Cardiac muscle cell (in vitro differentiated cells and primary cell): ENCODE measurements around the gene NUDT14. TPM values are rescaled to one million over a fixed set of nuclear protein-coding genes. Genes with fewer than 3 reads are reported as not detected.
A peak's percentile ranks its signal among the peaks of the same experiment; 100 is the strongest.

Experiments
- DNase-seq, 2 donors: peaks; one replicate each; pipeline versions ENCODE4 v3.0.0 to v3.0.0-alpha.2; 2010 to 2017; ENCODE audit warnings: low read depth in 1 of 2, low spot score in 1 of 2
- H3K27ac ChIP-seq: fragments of 200-600 bp; sonication (generic); 2 replicates; pipeline ENCODE4 v1.5.1; 2016
- H3K27me3 ChIP-seq: fragments of 200-600 bp; sonication (generic); 2 replicates; pipeline ENCODE4 v1.6.0; 2016; ENCODE audit warnings: control low read depth
- H3K36me3 ChIP-seq: fragments of 200-600 bp; sonication (generic); 2 replicates; pipeline ENCODE4 v1.5.1; 2016; ENCODE audit warnings: control low read depth
- H3K4me1 ChIP-seq: fragments of 200-600 bp; sonication (generic); 2 replicates; pipeline ENCODE4 v1.8.1; 2017; ENCODE audit warnings: low read depth, mild to moderate bottlenecking, mixed run types
- H3K4me3 ChIP-seq: fragments of 200-600 bp; sonication (generic); 2 replicates; pipeline ENCODE4 v1.5.1; 2016; ENCODE audit warnings: mild to moderate bottlenecking
- H3K9me3 ChIP-seq: fragments of 200-600 bp; sonication (generic); 2 replicates; pipeline ENCODE4 v1.5.1; 2017; ENCODE audit warnings: low read depth, mild to moderate bottlenecking, control low read depth
- polyA plus RNA-seq: library from polyadenylated mRNA; unstranded; fragments of >200 nt; fragmentation: Nextera tagmentation; extraction: Ambion mirVana; gene quantifications from 2 replicates; pipeline ENCODE4 v1.2.1, GENCODE V29; 2016
- total RNA-seq: library from RNA; depleted of rRNA; stranded (reverse); fragments of >200 nt; gene quantifications from 2 replicates; pipeline ENCODE4 v1.2.3, GENCODE V29; 2016
- TF ChIP-seq, protein P1 (sequence below): IDR thresholded peaks from 2 replicates; pipeline ENCODE4 v1.5.1; 2012; ENCODE audit warnings: low read depth, mild to moderate bottlenecking, low read length

The NUDT14 gene
- total and polyA plus RNA-seq, 2 experiments from 2014 or later = 41.3 to 64.3 TPM

DNA sequence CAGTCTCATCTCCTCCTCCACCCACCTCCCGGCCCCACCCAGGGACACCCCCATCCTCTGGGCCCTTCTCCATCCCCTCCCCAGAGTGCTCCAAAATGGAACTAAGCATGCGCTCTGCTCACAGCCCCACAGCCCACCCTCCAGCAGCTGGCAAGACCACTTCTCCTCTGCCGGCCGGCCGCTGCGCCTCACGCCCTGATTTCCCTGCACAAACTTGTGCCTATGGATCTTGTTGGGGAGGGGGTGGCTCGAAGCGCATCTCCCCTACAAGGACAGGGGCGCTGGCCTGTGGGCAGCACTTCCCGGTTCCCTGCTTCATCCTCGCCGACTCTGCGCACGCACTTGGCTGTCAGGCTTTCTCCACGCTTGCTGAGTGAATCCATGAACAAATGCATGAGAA lies 19.5 kb upstream of the NUDT14 start:
- peaks cover 34% of the 10 kb centered on the region for H3K27me3 ChIP-seq
- peaks cover 16% of the 10 kb centered on the region for H3K4me1 ChIP-seq

DNA sequence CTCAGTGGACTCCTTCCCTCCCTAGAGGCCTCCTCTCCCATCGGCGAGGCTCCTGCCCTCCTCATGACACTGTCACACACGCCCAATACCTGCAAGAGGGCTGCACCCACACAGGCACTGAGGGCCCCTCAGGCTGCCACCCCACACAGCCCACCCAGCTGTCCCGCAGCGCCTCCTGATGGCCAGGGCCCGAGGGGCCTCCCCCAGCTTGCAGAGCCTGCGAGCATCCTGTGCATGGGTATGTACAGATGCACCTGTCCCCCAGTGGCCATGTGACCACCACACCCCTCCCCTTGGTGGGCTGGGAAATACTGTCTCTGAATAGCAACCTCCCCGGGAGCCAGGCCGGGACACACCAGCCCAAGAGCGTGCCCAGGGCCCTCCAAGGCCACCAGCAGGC lies 19.0 kb upstream of the NUDT14 start:
- H3K4me3 ChIP-seq = no peak overlapping the region
- TF ChIP-seq, protein P1, sequence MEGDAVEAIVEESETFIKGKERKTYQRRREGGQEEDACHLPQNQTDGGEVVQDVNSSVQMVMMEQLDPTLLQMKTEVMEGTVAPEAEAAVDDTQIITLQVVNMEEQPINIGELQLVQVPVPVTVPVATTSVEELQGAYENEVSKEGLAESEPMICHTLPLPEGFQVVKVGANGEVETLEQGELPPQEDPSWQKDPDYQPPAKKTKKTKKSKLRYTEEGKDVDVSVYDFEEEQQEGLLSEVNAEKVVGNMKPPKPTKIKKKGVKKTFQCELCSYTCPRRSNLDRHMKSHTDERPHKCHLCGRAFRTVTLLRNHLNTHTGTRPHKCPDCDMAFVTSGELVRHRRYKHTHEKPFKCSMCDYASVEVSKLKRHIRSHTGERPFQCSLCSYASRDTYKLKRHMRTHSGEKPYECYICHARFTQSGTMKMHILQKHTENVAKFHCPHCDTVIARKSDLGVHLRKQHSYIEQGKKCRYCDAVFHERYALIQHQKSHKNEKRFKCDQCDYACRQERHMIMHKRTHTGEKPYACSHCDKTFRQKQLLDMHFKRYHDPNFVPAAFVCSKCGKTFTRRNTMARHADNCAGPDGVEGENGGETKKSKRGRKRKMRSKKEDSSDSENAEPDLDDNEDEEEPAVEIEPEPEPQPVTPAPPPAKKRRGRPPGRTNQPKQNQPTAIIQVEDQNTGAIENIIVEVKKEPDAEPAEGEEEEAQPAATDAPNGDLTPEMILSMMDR = no peak
- no peak overlapping the region for H3K27ac ChIP-seq
- H3K36me3 ChIP-seq = no peaks in the 10 kb centered on the region
- peaks cover 40% of the 10 kb centered on the region for H3K27me3 ChIP-seq
- no peaks in the 10 kb centered on the region for H3K9me3 ChIP-seq
- DNase-seq = no peak
- H3K4me1 ChIP-seq = peaks cover 16% of the 10 kb centered on the region

More for the DNA sequence above, 19.5 kb upstream of the NUDT14 start:
- no peak overlapping the region for H3K27ac ChIP-seq
- no peak for DNase-seq
- H3K9me3 ChIP-seq = no peaks in the 10 kb centered on the region
- TF ChIP-seq, protein P1 = no peak
- H3K36me3 ChIP-seq = no peaks in the 10 kb centered on the region
- H3K4me3 ChIP-seq = no peak overlapping the region

DNA sequence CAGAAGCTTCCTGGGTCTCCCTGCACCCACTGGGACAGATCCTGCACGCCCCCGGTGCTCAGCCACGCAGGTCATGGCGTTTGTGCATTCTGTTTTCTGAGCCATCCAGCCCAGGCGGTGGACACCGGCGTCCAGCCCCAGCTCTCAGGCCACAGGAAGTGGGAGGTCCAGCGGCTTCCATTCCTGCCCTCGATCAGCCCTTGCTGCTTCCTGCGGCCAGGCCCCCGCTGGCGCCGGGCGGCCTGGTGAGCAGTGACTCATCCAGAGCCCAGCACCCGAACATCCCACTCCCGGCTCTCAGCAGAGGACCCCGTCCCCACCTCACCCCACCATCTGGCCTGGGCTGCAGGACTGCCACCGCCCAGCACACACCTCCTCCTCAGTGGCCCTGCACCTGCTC lies 18.0 kb upstream of the NUDT14 start:
- Histone ChIP-seq H3K9me3 (no peaks in the 10 kb centered on the region), H3K4me3 (no peak overlapping the region), H3K27me3 (peaks cover 50% of the 10 kb centered on the region), H3K36me3 (no peaks in the 10 kb centered on the region), H3K4me1 (peaks cover 16% of the 10 kb centered on the region), H3K27ac (no peak overlapping the region)
- DNase-seq = peak in 1 of 2 donors; percentile 66
- TF ChIP-seq, protein P1 = no peak

DNA sequence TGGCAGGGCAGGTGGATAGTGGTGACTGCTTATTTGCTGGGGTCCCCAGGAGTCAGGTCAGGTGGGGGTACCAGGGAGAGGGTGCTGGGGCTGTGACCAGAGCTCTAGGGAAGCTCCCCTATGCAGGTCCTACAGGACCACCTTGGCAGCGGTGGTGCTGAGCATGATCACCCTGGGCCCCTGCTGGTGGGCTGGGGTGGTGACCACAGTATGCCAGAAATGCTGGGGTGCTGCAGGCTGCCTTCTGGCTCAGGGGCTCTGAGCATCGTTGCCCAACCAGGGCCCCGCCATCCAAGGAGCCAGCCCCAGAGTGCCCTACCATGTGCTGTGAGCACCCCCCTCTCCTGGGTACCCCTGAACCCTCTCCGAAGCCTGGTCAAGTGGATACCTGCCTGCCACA lies 17.5 kb upstream of the NUDT14 start:
- Histone ChIP-seq H3K4me1 (peaks cover 16% of the 10 kb centered on the region), H3K9me3 (no peaks in the 10 kb centered on the region), H3K4me3 (no peak overlapping the region), H3K27ac (no peak overlapping the region), H3K27me3 (peaks cover 55% of the 10 kb centered on the region), H3K36me3 (no peaks in the 10 kb centered on the region)
- DNase-seq = no peak
- TF ChIP-seq, protein P1 = no peak

DNA sequence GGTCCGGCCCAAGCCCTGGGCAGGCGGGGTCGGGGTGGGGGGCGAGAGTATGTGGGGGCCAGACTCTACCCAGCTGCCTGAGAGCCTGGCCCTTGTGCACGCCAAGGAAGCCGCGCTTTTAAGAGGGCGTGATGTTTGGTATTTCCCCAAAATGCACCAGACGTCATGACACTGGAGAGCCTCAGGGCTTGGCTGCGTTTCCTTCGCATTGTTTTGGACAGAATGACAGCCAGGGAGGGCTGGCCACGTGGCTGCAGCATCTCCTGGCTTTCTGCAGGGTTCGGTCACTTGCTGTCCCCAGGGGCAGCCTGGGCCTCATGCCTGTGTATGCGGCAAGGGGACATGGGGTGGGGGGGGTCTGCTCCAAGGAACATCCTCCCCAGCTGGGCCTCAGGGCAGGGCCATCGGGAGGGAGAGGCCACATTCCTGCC lies 16.1 kb upstream of the NUDT14 start:
- TF ChIP-seq, protein P1 = no peak
- DNase-seq = peak in 1 of 2 donors; percentile 67
- no peak overlapping the region for H3K4me3 ChIP-seq
- no peaks in the 10 kb centered on the region for H3K9me3 ChIP-seq
- peaks cover 57% of the 10 kb centered on the region for H3K27me3 ChIP-seq
- no peaks in the 10 kb centered on the region for H3K36me3 ChIP-seq
- H3K4me1 ChIP-seq = peaks cover 14% of the 10 kb centered on the region
- no peak overlapping the region for H3K27ac ChIP-seq
